ENCODE results near the gene DEDD.

DEDD gene

GRCh38 chr1:161072751-161073449, 59.6 kb downstream of the DEDD start:
- DNase-seq (ENCODE audit: low spot score): no peak

- DNase-seq (ENCODE audit: low spot score): peak; percentile 56
These were observed 60.5 kb downstream of the DEDD start for GRCh38 chr1:161071886-161072371.
